Upper lobe of left lung (tissue), 4 donors: ENCODE results near the gene GRIA3.

ENCODE experiments used
- POLR2AphosphoS5 ChIP-seq, 2 donors: sonication (generic); formaldehyde crosslinking; IDR thresholded peaks; one replicate each; pipeline ENCODE4 v1.5.1; 2017; ENCODE audit warnings: antibody characterized with exemption in 2 of 2
- TF ChIP-seq, protein P1 (sequence below), 6 experiments: fragments of 450-650 bp in 4 of 6; fragments of 200-600 bp in 2 of 6; sonication (generic) in 2 of 6; IDR thresholded peaks; one replicate each; pipeline ENCODE4 v1.5.1; 2016 to 2019; ENCODE audit warnings: antibody characterized with exemption in 6 of 6

GRCh38 chrX:123254457-123254856 is 70.4 kb downstream of the GRIA3 start:
- TF ChIP-seq, protein P1, sequence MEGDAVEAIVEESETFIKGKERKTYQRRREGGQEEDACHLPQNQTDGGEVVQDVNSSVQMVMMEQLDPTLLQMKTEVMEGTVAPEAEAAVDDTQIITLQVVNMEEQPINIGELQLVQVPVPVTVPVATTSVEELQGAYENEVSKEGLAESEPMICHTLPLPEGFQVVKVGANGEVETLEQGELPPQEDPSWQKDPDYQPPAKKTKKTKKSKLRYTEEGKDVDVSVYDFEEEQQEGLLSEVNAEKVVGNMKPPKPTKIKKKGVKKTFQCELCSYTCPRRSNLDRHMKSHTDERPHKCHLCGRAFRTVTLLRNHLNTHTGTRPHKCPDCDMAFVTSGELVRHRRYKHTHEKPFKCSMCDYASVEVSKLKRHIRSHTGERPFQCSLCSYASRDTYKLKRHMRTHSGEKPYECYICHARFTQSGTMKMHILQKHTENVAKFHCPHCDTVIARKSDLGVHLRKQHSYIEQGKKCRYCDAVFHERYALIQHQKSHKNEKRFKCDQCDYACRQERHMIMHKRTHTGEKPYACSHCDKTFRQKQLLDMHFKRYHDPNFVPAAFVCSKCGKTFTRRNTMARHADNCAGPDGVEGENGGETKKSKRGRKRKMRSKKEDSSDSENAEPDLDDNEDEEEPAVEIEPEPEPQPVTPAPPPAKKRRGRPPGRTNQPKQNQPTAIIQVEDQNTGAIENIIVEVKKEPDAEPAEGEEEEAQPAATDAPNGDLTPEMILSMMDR (IDR thresholded peaks at IDR 0.05) = no peak
- no peak for TF ChIP-seq POLR2AphosphoS5 (IDR thresholded peaks at IDR 0.05)
